Caco-2 (cell line): ENCODE data around the gene CFAP221. TPM values are rescaled to one million over a fixed set of nuclear protein-coding genes. Genes with fewer than 3 reads are reported as not detected.

Experiments
- BruUV-seq: library from RNA; stranded (reverse); fragments of 400-500 nt; replicated peaks from 2 replicates; lab custom pipeline; 2021; lab: Mats Ljungman, UMichigan
- CTCF ChIA-PET: fragments of 300-600 bp; sonication (Branson Sonifier 250); formaldehyde crosslinking; loops from one replicate; lab custom pipeline; 2022; ENCODE audit warnings: antibody characterized with exemption; lab: Charles Lee
- POLR2A ChIA-PET: fragments of 300-600 bp; sonication (Branson Sonifier 250); formaldehyde crosslinking; loops from one replicate; lab custom pipeline; 2022; ENCODE audit warnings: antibody characterized with exemption; lab: Charles Lee
- DNase-seq, 2 experiments: peaks; one replicate each; pipeline versions ENCODE4 v3.0.0 to v3.0.0-alpha.2; 2020 to 2022
- H3K27me3 ChIP-seq: replicated peaks from 2 replicates; pipeline ENCODE4 v1.6.0; 2011; ENCODE audit warnings: low read length; ENCODE audit not compliant: control insufficient read depth, insufficient read depth
- H3K36me3 ChIP-seq: 2 replicates; pipeline ENCODE4 v1.5.1; 2011; ENCODE audit warnings: low read length; ENCODE audit not compliant: control insufficient read depth, insufficient read depth
- H3K4me1 ChIP-seq: fragments of 250-450 bp; sonication (Bioruptor Pico); 2 replicates; pipeline ENCODE4 v1.5.1; 2020; ENCODE audit warnings: mild to moderate bottlenecking
- H3K4me3 ChIP-seq: 2 replicates; pipeline ENCODE4 v1.5.1; 2011; ENCODE audit warnings: low read depth, mild to moderate bottlenecking, control low read depth, low read length
- H3K9me3 ChIP-seq: fragments of 250-450 bp; sonication (Bioruptor Pico); 2 replicates; pipeline ENCODE4 v1.5.1; 2020; ENCODE audit warnings: mild to moderate bottlenecking, moderate library complexity
- H3K27ac Mint-ChIP-seq: one replicate; pipeline ENCODE4 v1.8.0; 2022; ENCODE audit warnings: mixed read lengths; ENCODE audit not compliant: unreplicated experiment
- H3K27me3 Mint-ChIP-seq: one replicate; pipeline ENCODE4 v1.8.0; 2022; ENCODE audit warnings: mixed read lengths; ENCODE audit not compliant: insufficient read depth, unreplicated experiment
- H3K36me3 Mint-ChIP-seq: one replicate; pipeline ENCODE4 v1.8.0; 2022; ENCODE audit warnings: mild to moderate bottlenecking, mixed read lengths; ENCODE audit not compliant: insufficient read depth, unreplicated experiment
- H3K4me1 Mint-ChIP-seq: one replicate; pipeline ENCODE4 v1.8.0; 2022; ENCODE audit warnings: low read depth, mixed read lengths; ENCODE audit not compliant: unreplicated experiment
- H3K4me3 Mint-ChIP-seq: one replicate; pipeline ENCODE4 v1.8.0; 2022; ENCODE audit warnings: mild to moderate bottlenecking, moderate library complexity, mixed read lengths; ENCODE audit not compliant: unreplicated experiment
- H3K9me3 Mint-ChIP-seq: one replicate; pipeline ENCODE4 v1.8.0; 2022; ENCODE audit warnings: mixed read lengths; ENCODE audit not compliant: unreplicated experiment
- CTCF ChIP-seq, 2 experiments: fragments of 200-600 bp in 1 of 2; IDR thresholded peaks; 1 replicate in 1 of 2; 2 replicates in 1 of 2; pipeline versions ENCODE4 v1.5.1 to v1.8.0; 2011 to 2022; ENCODE audit warnings: antibody characterized with exemption in 1 of 2, control low read depth in 1 of 2, inconsistent platforms in 1 of 2, low read depth in 1 of 2, low read length in 1 of 2, mild to moderate bottlenecking in 1 of 2, moderate library complexity in 1 of 2; ENCODE audit not compliant: insufficient read depth in 1 of 2, severe bottlenecking in 1 of 2, unreplicated experiment in 1 of 2
- intact Hi-C: fragments of 100-400 bp; cut with micrococcal nuclease; formaldehyde crosslinking; loops from one replicate; pipeline ENCODE4 v1.10.0; 2022; ENCODE audit not compliant: unreplicated experiment
- total RNA-seq: library from RNA; stranded (reverse); gene quantifications from 2 replicates; pipeline ENCODE4 v1.2.3, GENCODE V29; 2022

CFAP221 gene
- total RNA-seq, 1 experiment from 2014 or later = not detected

- no peak for DNase-seq
- no peak for TF ChIP-seq CTCF (IDR thresholded peaks at IDR 0.05; ENCODE audit: insufficient read depth in 1 of 2, low read depth in 1 of 2, low read length in 1 of 2, severe bottlenecking in 1 of 2, unreplicated experiment in 1 of 2)
- Histone ChIP-seq H3K27me3 (no peaks in the 10 kb centered on the region), H3K9me3 (0 out of 2 replicates have a peak, but pooled peaks cover 6% of the 10 kb centered on the region), H3K4me1 (no peaks in the 10 kb centered on the region), H3K4me3 (no peak overlapping the region), H3K36me3 (no peaks in the 10 kb centered on the region)
- no peaks in the 10 kb centered on the region for H3K36me3 Mint-ChIP-seq
- ChIA-PET CTCF (no interaction called here), POLR2A (no interaction called here)
- BruUV-seq = no TSS peak
- H3K9me3 Mint-ChIP-seq = peaks cover 3% of the 10 kb centered on the region
- peaks cover under 1% of the 10 kb centered on the region for H3K27me3 Mint-ChIP-seq
- H3K4me3 Mint-ChIP-seq = no peak overlapping the region
- no peak overlapping the region for H3K27ac Mint-ChIP-seq
- intact Hi-C loops = no loop called here
- H3K4me1 Mint-ChIP-seq = no peaks in the 10 kb centered on the region
These were observed 30.6 kb downstream of the CFAP221 start for GRCh38 chr2:119574864-119575263.

DNA sequence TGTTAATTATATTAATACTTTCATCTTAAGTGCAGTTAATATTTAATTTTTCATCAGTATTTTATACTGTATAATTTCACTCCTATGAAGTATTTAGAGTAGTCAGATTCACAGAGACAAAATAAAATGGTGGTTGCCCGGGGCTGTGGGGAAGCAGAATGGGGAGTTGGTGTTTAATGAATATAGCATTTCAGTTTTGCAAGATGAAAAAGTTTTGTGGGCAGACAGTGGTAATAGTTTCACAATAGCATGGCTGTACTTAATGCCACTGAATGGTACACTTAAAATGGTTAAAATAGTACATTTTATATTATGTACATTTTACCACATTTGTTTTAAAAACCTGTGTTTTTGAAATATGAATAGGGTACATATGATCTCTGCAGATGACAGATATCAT lies 31.2 kb downstream of the CFAP221 start:
- no peak for DNase-seq
- Mint-ChIP-seq H3K9me3 (no peaks in the 10 kb centered on the region), H3K4me1 (no peaks in the 10 kb centered on the region), H3K27me3 (no peaks in the 10 kb centered on the region), H3K36me3 (no peaks in the 10 kb centered on the region), H3K27ac (no peak overlapping the region), H3K4me3 (no peak overlapping the region)
- no peaks in the 10 kb centered on the region for H3K27me3 ChIP-seq
- no peak for TF ChIP-seq CTCF (IDR thresholded peaks at IDR 0.05; ENCODE audit: insufficient read depth in 1 of 2, low read depth in 1 of 2, low read length in 1 of 2, severe bottlenecking in 1 of 2, unreplicated experiment in 1 of 2)
- CTCF ChIA-PET = no interaction called here
- H3K4me1 ChIP-seq = no peaks in the 10 kb centered on the region
- H3K4me3 ChIP-seq = no peak overlapping the region
- H3K36me3 ChIP-seq = no peaks in the 10 kb centered on the region
- POLR2A ChIA-PET = no interaction called here
- intact Hi-C loops = no loop called here
- BruUV-seq = no TSS peak
- 0 out of 2 replicates have a peak, but pooled peaks cover 4% of the 10 kb centered on the region for H3K9me3 ChIP-seq

DNA sequence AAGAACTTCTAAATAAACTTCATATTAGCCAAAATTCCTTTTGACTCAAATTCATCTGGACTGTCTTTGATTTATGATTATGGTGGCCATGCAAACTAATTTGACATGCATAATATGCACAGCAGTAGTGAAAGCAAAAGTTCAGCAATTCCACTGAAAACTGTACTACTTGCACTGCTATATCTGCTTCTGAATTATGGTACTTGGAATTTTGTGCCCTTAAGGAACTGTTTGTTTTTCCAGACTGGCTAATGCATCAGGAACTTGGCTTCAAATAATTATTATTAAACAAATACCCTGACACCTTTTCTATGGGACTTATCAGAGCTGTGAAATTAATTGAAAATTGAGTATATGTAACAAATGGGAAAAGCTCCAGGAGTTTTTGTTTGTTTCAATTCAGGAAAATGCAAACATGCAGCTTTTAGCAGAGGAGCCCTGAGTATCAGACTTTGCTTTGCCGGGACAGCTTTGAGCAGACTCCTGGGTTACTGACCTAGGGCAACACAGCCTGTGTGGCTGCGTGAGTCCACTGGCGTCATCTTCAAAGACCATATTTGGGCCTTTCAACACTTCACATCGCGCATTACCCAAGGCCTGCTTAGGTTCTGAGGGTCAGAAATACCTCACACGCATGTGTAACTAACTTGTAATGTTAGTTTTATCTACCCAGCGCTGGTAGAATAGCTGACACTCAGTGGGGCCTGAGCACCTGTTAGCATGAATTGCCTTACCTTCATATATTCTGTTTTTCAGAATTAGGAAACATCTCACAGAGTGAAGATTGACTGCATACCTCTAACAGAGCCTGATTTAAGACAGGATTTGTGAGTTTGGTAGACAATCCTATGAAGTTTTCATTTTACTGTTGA lies 35.4 kb downstream of the CFAP221 start:
- H3K4me1 Mint-ChIP-seq = no peaks in the 10 kb centered on the region
- Histone ChIP-seq H3K36me3 (no peaks in the 10 kb centered on the region), H3K9me3 (no peaks in the 10 kb centered on the region), H3K27me3 (no peaks in the 10 kb centered on the region), H3K4me1 (no peaks in the 10 kb centered on the region), H3K4me3 (no peak overlapping the region)
- H3K36me3 Mint-ChIP-seq = no peaks in the 10 kb centered on the region
- H3K9me3 Mint-ChIP-seq = no peaks in the 10 kb centered on the region
- peaks cover 4% of the 10 kb centered on the region for H3K27me3 Mint-ChIP-seq
- CTCF ChIA-PET = interaction anchor here (0.8 kb wide), 1 partner anchor 72 kb away, joined by 3 read pairs; no protein-coding TSS in a partner anchor
- H3K27ac Mint-ChIP-seq = no peak overlapping the region
- POLR2A ChIA-PET = no interaction called here
- no peak for DNase-seq
- H3K4me3 Mint-ChIP-seq = no peak overlapping the region
- no peak for TF ChIP-seq CTCF (IDR thresholded peaks at IDR 0.05; ENCODE audit: insufficient read depth in 1 of 2, low read depth in 1 of 2, low read length in 1 of 2, severe bottlenecking in 1 of 2, unreplicated experiment in 1 of 2)
- intact Hi-C loops = no loop called here
- BruUV-seq = no TSS peak
